ENCODE results near the gene UBA7.
"Not testable (repeated sequence)": the region's sequence is repeated elsewhere in the genome, so short reads cannot be mapped to it uniquely, and the experiment has no call there.

The UBA7 gene

DNA sequence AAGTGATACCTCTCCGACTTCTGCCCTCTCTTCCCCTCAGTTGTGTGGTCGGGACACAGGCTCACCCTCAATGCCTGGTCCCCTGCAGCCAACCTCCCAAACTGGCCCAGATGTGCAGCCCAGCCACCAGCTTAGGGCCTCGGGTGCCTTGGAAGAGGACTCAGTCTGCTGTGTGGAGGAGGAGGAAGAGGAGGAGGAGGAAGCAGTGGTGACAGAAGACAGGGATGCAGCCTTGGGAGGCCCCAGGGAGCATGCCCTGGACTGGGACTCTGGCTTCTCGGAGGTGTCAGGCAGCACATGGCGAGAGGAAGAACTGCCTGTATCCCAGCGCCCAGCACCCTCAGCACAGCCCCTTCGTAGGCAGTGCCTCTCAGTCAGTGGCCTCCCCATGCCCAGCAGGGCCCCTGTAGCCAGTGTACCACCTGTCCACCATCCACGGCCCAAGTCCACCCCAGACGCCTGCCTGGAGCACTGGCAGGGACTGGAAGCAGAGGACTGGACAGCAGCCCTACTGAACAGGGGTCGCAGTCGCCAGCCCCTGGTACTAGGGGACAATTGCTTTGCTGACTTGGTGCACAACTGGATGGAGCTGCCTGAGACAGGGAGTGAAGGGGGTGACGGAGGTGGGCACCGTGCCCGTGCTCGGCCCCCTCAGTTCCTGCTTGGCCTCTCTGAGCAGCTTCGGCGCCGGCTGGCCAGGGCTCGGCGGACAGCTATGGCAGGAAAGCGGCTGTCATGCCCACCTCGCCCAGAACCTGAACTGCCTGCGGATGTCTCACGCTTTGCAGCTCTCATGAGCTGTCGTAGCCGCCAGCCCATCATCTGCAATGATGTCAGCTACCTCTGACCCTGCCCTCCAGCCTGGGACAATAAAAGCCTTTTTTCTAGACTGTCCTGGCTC lies 9.4 kb downstream of the UBA7 start:
- DNase-seq: no peak

DNA sequence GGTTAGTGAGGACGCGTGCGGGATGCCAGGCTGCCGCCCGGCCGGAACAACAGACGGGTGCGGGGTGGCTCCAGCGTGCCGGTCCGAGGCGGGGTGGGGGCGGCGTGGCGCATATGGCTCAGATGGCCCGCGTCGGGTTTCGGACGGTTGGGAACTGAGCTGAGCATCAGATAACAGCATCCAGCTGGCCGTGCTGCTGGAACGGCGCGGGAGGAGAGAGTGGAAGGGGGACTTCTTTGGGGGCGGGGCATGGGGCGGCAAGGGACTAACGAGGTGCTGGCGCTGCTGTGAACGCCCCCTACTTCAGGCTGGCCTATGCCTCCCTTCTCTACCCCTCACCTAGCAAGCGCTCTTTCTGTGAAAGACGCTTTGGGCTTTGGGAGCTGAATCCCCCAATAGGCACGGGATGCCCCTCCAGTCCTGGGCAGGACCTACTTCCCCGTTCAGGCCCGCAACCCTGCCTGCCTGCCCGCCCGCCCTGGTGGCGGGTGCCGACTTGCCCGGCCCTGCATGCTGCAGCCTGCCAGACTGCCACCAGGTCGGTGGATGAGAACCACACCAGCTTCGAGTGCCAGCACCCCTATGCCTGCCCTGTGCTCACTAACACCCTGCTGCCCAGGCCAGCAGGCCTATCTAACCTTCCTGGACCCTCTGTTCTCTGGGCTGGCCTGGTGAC lies 10.2 kb downstream of the UBA7 start:
- DNase-seq: no peak

DNA sequence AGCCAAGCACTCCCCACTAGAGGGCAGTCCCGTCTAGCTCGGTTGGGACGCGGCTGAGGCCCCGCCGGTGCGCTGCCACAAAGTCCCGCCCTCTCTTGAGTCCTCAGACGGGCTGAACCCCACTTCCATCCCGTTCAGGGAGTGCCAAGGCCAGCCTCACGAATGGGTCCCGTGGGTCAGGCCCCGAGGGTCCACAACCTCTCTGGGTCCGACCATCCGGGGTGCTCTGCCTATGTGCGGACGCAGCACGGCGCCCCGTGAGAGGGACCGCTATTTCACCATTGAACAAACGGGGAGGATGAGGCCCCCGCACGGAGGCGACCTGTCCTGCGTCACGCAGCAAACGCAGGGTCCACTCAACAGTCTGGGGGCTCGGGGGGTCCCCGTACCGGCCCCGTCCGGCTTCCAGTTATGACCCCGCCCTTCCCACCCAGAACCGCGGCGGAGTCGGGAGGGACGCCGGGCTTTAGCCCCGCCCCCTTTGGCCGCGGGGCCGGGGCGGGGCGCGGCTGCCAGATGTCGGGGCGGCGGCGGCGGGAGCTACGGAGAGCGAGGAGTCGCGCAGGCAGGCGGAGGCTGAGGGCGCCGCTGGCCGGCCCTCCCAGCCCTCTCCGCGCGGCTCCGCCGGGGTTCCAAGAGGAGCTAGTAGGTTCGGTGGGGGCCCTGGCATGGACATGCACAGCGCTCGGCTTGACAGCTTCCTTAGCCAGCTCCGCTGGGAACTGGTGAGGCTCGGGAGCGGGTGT lies 10.9 kb downstream of the UBA7 start, which contains the start of gene INKA1:
TSS of gene INKA1 (plus strand) at position 543 of the 746 bp plus-strand sequence. CDS start at position 675, 132 bp downstream.
- DNase-seq: peak; percentile 72 to 91

DNA sequence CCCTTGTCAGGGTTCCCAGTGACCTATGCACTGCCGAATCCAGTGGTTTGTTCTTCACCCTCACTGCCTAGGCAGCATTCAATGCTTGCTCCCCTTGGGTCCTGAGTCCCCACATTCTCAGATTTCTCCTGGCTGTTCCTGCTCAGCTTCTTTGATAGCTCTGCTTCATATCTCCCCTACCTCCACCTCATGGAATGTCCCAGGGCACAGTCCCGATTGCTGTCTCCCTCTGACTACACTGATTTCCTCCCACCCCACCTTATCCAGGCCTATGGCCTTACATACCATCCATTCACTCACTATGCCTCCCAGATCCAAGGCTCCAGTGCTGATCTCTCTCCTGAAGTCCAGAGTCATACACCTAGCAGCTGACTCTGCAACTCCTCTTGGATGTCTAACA lies 12.6 kb downstream of the UBA7 start:
- DNase-seq: no peak

DNA sequence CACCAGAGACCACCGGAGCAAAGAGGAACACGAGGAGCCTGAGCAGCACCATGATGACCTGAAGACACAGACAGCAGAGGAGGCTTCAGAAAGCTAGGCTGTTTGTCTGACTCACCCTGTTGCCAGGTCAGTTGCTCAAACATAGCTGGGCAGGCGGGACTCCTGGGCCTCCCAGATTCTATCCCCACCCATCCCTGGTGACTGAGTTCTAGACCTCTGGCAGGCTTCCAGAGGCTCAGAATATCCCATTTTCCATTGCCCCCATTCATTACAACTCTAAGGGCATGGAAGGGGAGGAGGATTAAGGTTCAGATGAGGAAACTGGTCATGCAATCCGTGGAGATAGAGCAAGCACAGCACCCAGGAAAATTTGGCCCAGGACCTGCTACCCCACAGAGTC lies 14.0 kb downstream of the UBA7 start, which contains the start of gene CDHR4:
TSS of gene CDHR4 (minus strand) at position 113 of the 400 bp plus-strand sequence. CDS start at position 52, 61 bp downstream.
- no peak for DNase-seq

DNA sequence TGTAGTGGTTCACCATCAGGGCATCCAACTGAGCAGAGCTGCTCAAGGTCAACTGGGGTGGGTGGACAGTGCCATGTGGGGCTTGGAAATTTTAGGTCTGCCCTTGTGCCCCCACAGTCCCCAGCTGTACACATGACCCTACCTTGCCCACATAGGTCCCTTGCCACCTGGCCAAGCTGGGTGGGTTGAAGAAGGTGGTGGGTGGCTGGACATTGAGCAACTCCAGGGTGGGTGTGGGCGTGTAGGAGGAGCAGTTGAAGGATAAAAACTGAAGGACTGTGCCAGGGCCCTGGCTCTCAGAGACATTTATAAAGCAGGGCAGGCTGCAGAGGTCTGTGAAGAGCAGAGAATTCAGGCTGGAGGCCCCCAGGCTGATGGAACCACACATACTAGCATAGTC lies 14.6 kb downstream of the UBA7 start:
- DNase-seq: no peak

DNA sequence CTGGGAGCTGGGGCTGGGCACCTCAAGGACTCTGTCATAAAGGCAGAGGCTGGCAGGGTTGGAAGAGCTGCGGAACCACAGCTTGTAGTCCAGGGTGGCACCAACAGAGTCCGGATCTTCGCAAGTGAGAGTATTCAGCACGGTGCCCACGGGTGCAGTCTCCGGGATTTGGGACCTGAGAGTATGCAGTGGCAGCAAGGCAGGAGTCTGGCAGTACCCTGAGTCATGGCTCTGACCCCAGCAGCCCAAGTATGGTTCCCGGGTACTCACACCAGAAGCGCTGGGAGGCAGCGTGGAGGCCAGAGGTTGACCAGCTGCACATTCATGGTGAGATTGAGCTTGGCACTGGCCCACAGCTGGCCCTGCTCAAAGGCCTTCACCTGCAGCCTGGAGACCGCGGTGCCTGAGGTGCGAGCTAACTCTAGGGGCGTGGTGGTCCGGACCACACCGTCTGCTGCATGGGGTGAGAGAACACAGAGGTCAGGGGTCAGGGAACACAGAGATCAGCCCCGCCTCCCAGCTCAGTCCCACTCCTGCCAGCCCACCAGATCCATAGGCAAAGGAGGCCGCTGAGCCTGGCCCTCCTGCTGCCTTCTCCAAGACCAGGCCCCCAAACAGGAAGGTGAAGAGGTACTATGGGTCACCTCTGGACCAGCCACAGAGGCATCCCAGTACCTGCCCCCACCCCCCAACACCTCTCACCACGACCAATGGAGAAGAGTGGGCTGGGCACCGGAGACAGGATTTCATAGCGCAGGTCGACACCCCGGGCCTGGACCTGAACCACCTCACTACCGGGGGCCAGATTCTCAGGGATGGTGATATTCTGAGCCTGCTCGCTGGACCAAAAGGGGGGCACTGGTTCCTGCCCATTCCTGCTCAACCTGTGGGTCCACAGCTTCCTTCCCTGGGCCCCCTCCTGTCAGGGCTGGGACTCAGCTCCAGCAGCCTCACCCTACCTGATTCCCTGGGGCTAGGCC lies 18.5 kb downstream of the UBA7 start:
- DNase-seq: no peak

DNA sequence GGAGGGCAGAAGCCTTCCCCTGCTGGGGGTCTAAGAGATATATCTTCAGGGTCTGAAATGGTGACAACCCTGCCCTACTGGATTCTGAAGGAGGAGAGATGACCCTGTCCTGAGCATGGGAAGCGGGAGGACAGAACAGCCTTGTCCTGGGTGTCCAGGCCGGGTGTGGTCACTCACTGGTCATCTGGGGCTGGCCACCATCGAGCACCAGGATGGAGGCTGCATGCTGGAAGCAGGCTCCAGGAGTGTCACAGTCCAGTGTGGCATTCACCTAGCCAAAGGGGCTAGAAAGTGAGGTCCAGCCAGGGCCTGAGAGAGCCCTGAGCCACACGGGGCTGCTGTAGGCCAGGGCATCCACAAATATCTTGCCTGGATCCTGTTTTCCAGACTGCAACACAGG lies 19.3 kb downstream of the UBA7 start:
- DNase-seq: no peak

DNA sequence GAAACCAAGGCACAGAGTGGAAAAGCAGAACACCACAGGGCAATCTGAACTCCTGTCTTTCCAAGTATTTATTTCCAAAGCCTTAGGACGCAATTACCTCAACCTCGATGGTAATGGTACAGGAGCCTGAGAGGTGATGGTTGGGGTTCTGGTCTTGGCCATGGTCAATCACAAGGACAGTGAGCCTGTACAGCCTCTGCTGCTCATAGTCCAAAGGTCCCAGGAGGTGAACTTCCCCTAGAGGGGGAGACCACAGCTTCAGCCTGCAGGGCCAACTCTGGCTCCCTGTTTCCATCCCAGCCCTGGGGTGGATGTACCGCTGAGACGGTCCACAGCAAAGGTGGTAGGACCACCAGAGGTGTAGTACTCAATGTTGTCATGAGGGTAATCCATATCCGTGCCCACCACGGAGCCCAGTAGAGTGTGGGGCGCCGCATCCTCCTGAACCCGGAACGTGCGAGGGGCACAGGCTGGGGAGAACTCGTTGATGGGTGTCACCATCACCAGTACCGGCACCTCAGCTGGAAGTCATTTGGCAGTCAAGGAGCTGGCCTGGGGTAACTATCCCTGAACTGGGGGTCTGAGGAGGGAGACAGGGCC lies 20.2 kb downstream of the UBA7 start:
- DNase-seq: no peak

DNA sequence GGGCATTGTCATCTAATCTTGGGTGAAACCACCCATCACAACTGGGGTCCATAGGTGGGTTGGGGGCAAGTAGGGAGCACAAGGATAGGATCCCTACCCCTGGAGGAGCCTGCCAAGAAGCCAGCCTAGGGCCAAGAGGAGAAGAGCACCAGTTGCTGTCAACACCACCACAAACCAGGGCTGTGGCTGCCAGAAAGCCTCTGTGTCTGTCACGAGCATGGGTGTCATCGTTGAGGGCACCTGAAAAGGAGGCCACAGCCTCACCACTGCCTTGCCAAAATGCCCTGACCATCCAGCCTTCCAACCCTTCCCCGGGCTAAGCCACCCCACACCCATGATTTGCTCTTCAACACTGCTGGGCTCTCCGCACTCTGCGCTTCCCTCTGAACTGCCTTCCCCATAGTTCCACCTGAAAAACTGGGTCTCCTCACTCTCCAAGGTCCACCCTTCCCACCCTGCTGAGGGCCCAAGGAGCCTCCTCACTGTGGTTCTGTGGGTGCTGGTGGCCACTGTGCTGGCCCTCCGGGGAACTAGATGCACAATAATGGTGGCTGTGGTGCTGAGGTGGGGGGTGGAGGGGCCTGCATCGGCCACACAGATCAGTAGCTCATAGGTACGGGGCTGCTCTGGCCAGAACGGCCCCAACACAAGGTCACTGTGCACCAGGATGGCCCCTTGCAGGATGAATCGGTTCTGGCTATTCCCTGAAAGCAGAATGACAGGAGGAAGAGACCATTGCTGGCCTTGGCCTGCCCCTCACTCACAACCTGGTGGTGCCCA lies 21.2 kb downstream of the UBA7 start:
- no peak for DNase-seq

DNA sequence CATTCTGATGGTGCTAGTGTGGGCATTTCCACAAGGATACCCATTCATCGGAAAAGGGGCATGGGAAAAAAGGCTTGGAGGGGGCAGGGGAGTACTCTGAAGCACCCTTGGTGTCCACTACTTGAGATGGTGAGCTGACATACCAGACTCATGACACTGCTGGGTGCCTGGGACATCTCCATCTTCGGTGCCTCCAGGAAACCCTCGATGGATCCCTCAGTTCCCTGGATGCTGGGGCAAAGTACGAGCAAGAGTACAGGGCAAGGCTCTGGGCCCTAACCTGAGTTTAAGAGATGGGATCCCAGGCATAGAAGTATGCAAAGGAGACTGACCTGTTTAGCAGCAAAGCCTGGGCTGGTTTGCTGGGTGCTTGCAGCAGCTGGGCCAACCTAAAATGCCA lies 22.2 kb downstream of the UBA7 start:
- DNase-seq: no peak

DNA sequence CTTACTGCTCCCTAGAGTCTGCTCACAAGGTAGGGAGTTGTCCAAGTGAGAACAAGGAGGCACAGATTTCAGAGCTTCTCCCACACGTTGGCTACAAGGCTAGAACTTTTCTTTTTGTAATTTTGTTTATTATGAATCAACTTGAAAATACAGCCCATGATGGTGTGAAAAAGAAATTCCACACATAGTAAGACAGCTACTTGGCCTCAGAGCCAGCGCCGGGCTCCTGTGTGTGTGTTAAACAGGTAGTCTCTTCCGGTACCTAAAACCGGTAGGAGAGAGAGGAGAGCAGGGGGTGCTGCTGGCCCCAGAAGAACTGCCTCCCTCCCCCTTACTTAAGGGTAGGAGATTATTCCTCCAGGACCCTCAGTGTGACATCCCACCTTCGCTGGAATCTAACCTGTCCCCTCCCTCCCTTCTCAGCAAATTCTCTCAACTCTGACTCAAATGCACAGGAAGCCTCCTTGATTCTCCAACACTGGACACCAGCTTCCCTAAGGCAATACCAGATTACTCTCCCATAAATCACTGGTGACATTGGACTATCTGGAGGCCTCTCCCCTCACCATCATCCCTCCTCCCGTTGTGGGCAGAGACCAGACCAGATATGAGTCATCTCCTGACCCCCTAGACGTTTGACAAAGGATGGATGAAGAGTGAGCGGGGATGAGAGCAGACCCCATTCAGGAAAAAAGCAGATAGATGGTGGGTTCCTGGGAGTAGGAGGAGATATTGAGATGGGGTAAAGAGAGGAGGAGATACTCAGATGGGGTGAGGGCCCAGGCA lies 22.9 kb downstream of the UBA7 start:
- DNase-seq: no peak

DNA sequence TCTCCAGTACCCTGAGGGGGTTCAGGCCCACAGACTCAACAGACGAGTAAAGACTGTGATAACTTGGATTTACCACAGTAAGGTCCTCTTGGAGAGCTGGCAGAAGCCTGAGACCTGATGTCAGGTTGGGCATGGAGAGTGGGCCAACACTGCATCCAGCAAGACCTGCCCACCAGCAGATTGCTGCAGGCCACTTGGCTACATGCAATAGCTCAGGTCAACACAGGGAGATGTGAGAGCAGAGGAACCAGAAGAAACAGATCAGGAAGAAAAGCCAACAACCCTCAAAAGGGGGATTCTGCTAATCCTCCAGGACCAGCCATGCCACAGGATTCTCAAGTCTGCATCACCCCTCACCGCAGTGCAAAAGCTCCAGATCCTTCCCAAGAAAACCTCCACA lies 25.7 kb downstream of the UBA7 start:
- no peak for DNase-seq

DNA sequence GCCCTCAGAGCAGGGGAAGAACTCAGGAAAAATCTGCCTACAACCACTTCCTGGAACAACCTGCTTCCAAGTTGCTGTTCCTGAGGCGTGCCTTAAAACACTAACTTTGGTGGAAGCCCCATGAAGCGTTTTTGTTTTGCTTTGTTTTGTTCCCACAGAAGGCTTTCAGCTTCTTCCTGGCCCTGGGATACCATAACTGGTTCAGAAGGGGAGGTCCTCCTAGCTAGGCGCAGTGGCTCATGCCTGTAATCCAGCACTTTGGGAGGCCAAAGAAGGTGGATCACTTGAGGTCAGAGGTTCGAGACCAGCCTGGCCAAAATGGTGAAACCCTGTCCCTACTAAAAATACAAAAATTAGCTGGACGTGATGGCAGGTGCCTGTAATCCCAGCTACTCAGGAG lies 26.2 kb downstream of the UBA7 start:
- DNase-seq: no peak

DNA sequence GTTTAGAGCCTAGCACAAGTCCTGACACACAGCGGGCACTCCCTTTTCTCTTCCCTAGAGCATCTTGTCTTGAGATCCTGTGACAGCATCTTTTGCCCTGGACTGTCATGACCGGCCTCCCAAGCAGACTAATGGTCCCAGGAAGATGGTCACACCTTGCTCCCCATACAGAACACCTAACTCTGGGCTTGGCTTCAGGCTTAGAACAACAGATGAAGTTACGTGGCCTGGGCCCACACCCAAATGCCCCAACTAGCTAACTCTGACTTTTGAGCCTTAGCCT lies 26.6 kb downstream of the UBA7 start:
- DNase-seq: no peak

DNA sequence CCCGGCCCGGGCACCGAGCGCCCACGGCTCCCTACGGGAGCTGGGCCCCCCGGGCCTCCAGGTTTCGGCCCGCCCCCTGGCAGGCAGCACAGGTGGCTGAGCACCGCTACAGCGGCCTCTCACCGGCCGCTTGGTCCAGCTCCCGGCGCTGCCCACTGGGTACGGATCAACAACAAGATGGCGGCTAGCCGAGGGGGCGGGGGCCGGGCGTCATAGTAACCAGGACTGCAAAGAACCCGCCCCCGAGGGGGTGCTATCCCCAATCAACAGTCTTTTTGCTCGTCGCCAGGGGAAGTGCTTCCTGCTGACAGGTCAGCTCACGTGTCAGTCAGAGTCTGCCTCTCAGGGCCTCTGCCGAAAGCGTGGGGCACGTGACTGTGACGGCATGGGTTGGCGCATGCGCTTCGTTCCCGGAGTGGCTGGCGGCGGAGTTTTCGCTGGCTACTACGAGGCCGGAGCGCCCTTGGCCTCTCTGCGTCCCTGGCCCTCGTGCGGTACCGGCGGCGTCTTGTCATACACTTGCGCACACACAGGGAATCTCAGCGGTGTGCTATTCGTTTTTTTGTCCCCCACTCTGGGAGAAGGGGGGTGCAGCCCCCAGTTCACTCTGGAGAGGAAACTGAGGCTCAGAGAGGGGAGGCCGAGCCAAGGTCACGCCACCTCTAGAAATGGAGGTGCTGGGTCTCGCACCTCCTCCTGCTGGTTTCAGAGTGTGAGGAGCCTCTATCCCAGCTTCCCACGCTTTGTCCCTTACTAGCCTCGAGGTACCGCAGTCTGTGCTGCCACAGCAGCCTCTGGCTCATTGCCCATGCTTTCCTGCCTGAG lies 27.2 kb downstream of the UBA7 start, which contains the start of gene IP6K1:
TSS of gene IP6K1 (minus strand) at position 186 of the 825 bp plus-strand sequence. CDS start 38,502 bp downstream, outside the sequence.
- peak; percentile 100 for DNase-seq

DNA sequence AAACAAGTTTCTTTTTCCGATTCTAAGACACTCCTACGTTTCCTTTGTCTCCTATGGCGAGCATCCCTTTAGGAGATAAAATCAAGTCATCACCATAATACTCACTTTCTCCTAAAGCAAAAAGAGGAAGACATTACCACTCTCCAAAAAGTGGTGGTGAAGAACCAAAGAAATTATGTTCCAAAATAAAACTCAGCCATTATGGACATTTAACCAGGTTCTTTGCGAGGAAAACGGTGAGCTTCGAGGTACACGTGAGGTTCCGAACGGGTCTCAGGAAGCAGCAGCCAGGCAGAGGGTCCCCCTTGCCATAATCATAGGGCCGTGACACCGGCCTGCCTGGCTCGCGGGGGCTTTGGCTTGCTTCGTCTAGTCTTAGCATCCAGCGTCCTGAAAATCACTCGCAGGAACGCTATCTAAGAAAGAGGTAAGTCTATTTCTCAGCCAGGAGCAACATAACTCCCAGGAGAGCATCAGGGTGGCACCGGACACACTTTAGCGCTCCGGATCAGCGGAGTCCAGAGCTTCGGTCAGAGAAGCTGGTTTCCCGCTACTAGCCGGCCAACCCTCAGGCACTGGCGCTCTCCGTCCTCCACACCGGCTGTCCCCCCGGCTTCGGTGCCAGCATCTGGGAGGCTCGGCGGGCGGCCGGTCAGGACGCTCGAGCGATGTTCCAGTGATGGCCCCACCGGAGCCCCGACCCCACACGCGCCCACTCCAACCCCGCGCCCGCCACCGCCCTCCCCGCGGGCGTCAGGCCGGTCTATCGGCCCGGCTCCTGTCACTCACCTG lies 28.0 kb downstream of the UBA7 start:
- DNase-seq: peak; percentile 8 to 19

DNA sequence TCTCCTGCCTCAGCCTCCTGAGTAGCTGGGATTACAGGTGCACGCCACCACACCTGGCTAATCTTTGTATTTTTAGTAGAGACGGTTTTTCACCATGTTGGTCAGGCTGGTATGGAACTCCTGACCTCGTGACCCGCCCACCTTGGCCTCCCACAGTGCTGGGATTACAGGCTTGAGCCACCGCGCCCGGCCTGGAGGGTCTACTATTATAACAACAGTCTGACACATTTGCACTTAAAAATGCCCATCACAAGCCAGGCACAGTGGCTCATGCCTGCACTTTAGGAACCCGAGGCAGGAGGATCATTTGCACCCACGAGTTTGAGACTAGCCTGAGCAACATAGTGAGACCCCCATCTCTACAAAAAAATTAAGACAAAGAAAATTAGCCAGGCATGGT lies 31.5 kb downstream of the UBA7 start:
- DNase-seq: not testable (repeated sequence)
